Measurements from ENCODE around the gene TBCK.

GRCh38 chr4:106104276-106104675, 211.7 kb downstream of the TBCK start:
- TF ChIP-seq CTCF (conservative IDR thresholded peaks at IDR 0.05; ENCODE audit: low read depth, low read length) = no peak
- TF ChIP-seq EZH2 (IDR thresholded peaks at IDR 0.05; ENCODE audit: borderline replicate concordance, low read depth, low read length, poor library complexity, severe bottlenecking) = no peak

Measured in A673 (cell line).